Measurements from ENCODE around the gene TOR2A. TPM values are rescaled to one million over a fixed set of nuclear protein-coding genes. Genes with fewer than 3 reads are reported as not detected.

TOR2A gene
- 10 to 100 TPM; 15.7 to 16.7 TPM for total RNA-seq
- 19.2 TPM for polyA plus RNA-seq (2013, experiment 1 of 2)
- 15.7 TPM for polyA plus RNA-seq (2013, experiment 2 of 2)
- long read RNA-seq, experiment 1, transcript TOR2A-209 (4 exons, 933 nt) = major isoform, 6 of 12 reads
- long read RNA-seq, experiment 1, partial matches to known transcripts = 0 of 12 reads
- long read RNA-seq, experiment 1, other reads (novel, unspliced or antisense) = 2 of 12 reads
- long read RNA-seq, experiment 2, transcript TOR2A-209 (4 exons, 933 nt) = major isoform, 7 of 17 reads
- long read RNA-seq, experiment 2, partial matches to known transcripts = 0 of 17 reads
- long read RNA-seq, experiment 2, other reads (novel, unspliced or antisense) = 4 of 17 reads
- long read RNA-seq, experiment 3, transcript TOR2A-201 (4 exons, 1,370 nt) = minor isoform, 5 of 86 reads
- long read RNA-seq, experiment 3, transcript TOR2A-209 (4 exons, 933 nt) = minor isoform, 20 of 86 reads
- long read RNA-seq, experiment 3, transcript TOR2A-203 (5 exons, 1,523 nt) = major isoform, 44 of 86 reads
- long read RNA-seq, experiment 3, partial matches to known transcripts = 3 of 86 reads
- long read RNA-seq, experiment 3, other reads (novel, unspliced or antisense) = 8 of 86 reads
- long read RNA-seq, experiment 4, partial matches to known transcripts = 0 of 1 reads
- long read RNA-seq, experiment 4, other reads (novel, unspliced or antisense) = 0 of 1 reads

- Histone ChIP-seq H3K27me3 (ENCODE audit: control insufficient read depth, insufficient read depth, low read length, poor library complexity, severe bottlenecking) (no peaks in the 10 kb centered on the region), H3K4me1 (ENCODE audit: control insufficient read depth, insufficient read depth, low read length) (no peaks in the 10 kb centered on the region), H3K4me3 (ENCODE audit: low read length) (peak within 1 kb of the TSS; percentile 84), H3K9ac (ENCODE audit: extremely low read depth, low read length, poor library complexity, severe bottlenecking) (peak within 1 kb of the TSS; percentile 43), H3K36me3 (ENCODE audit: control insufficient read depth, insufficient read depth, low read length) (no peaks in the 10 kb centered on the region), H3K9me3 (ENCODE audit: control insufficient read depth, low read length) (no peaks in the 10 kb centered on the region), H3K27ac (ENCODE audit: low read depth, low read length) (peak within 1 kb of the TSS; percentile 76)
- H3K27me3 Mint-ChIP-seq (ENCODE audit: insufficient read depth) = peaks cover 3% of the 10 kb centered on the region
- H3K9me3 Mint-ChIP-seq = no peaks in the 10 kb centered on the region
- H3K27ac Mint-ChIP-seq = no peak within 1 kb of the TSS
- peak; percentile 99 for DNase-seq
- TF ChIP-seq, protein P1, sequence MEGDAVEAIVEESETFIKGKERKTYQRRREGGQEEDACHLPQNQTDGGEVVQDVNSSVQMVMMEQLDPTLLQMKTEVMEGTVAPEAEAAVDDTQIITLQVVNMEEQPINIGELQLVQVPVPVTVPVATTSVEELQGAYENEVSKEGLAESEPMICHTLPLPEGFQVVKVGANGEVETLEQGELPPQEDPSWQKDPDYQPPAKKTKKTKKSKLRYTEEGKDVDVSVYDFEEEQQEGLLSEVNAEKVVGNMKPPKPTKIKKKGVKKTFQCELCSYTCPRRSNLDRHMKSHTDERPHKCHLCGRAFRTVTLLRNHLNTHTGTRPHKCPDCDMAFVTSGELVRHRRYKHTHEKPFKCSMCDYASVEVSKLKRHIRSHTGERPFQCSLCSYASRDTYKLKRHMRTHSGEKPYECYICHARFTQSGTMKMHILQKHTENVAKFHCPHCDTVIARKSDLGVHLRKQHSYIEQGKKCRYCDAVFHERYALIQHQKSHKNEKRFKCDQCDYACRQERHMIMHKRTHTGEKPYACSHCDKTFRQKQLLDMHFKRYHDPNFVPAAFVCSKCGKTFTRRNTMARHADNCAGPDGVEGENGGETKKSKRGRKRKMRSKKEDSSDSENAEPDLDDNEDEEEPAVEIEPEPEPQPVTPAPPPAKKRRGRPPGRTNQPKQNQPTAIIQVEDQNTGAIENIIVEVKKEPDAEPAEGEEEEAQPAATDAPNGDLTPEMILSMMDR (conservative IDR thresholded peaks at IDR 0.05) = peak; percentile 93
- no peaks in the 10 kb centered on the region for H3K36me3 Mint-ChIP-seq (ENCODE audit: low read depth)
- 0 to 1% methylated on average over 41 to 76 of the region's 76 CpGs for WGBS, 2 experiments (ENCODE audit: insufficient coverage in 1 of 2, insufficient read length in 1 of 2)
- no peaks in the 10 kb centered on the region for H3K4me1 Mint-ChIP-seq
- peak within 1 kb of the TSS; percentile 64 for H3K4me3 Mint-ChIP-seq
These were observed at the start of gene TOR2A for GRCh38 chr9:127734747-127735529. TOR2A (minus strand) TSS chr9:127735294; CDS start chr9:127735270, 24 bp downstream.

- Mint-ChIP-seq H3K9me3 (no peaks in the 10 kb centered on the region), H3K4me3 (no peak overlapping the region), H3K27me3 (ENCODE audit: insufficient read depth) (no peaks in the 10 kb centered on the region), H3K4me1 (peaks cover 6% of the 10 kb centered on the region), H3K27ac (no peak overlapping the region), H3K36me3 (ENCODE audit: low read depth) (peaks cover 16% of the 10 kb centered on the region)
- H3K9me3 ChIP-seq (ENCODE audit: control insufficient read depth, low read length) = no peaks in the 10 kb centered on the region
- peaks cover 17% of the 10 kb centered on the region for H3K36me3 ChIP-seq (ENCODE audit: control insufficient read depth, insufficient read depth, low read length)
- no peak overlapping the region for H3K27ac ChIP-seq (ENCODE audit: low read depth, low read length)
- no peak overlapping the region for H3K4me3 ChIP-seq (ENCODE audit: low read length)
- no peak overlapping the region for H3K9ac ChIP-seq (ENCODE audit: extremely low read depth, low read length, poor library complexity, severe bottlenecking)
- TF ChIP-seq, protein P1 (conservative IDR thresholded peaks at IDR 0.05) = no peak
- 89 to 96% methylated on average over 11 to 20 of the region's 20 CpGs for WGBS, 2 experiments (ENCODE audit: insufficient coverage in 1 of 2, insufficient read length in 1 of 2)
- no peaks in the 10 kb centered on the region for H3K27me3 ChIP-seq (ENCODE audit: control insufficient read depth, insufficient read depth, low read length, poor library complexity, severe bottlenecking)
- no peak for DNase-seq
- H3K4me1 ChIP-seq (ENCODE audit: control insufficient read depth, insufficient read depth, low read length) = no peaks in the 10 kb centered on the region
These were observed 48.3 kb upstream of the TOR2A start for GRCh38 chr9:127783111-127784008.
